RWPE1 (cell line): ENCODE measurements around the gene PRKCH.
"Not testable (repeated sequence)": the region's sequence is repeated elsewhere in the genome, so short reads cannot be mapped to it uniquely, and the experiment has no call there.

ENCODE experiments used
- CTCF ChIA-PET: fragments of 350-600 bp; sonication (Branson Sonifier 250); formaldehyde crosslinking; extraction: SDS; loops from one replicate; lab custom pipeline; 2021; lab: Yijun Ruan, JAX
- POLR2A ChIA-PET: fragments of 400-600 bp; formaldehyde crosslinking; extraction: SDS; loops from one replicate; lab custom pipeline; 2020; ENCODE audit warnings: antibody characterized with exemption; ENCODE audit not compliant: low non-redundant PET; lab: Yijun Ruan, JAX
- DNase-seq: peaks from one replicate; pipeline ENCODE4 v3.0.0; 2012; ENCODE audit warnings: low spot score
- H3K27ac ChIP-seq: fragments of 450-650 bp; 2 replicates; pipeline ENCODE4 v1.5.1; 2017
- CTCF ChIP-seq: fragments of 450-650 bp; conservative IDR thresholded peaks from 2 replicates; pipeline ENCODE4 v1.5.1; 2017; ENCODE audit warnings: low read depth, mild to moderate bottlenecking

The PRKCH gene

GRCh38 chr14:61462566-61463193 is 141.3 kb downstream of the PRKCH start:
- POLR2A ChIA-PET = no interaction called here
- peak overlapping the region; percentile 62 for H3K27ac ChIP-seq
- DNase-seq = peak; percentile 70
- no peak for TF ChIP-seq CTCF
- CTCF ChIA-PET = interaction anchor here (0.6 to 1.3 kb wide), 2 partner anchors 335 to 374 kb away, joined by 3 read pairs; no protein-coding TSS in a partner anchor

- ChIA-PET CTCF (no interaction called here), POLR2A (no interaction called here)
- DNase-seq = no peak
- no peak overlapping the region for H3K27ac ChIP-seq
- TF ChIP-seq CTCF = no peak
Observed at GRCh38 chr14:61463664-61464285, 142.4 kb downstream of the PRKCH start.

GRCh38 chr14:61464539-61465320 is 143.4 kb downstream of the PRKCH start:
- POLR2A ChIA-PET, CTCF ChIA-PET, H3K27ac ChIP-seq, DNase-seq: not testable (repeated sequence)

- TF ChIP-seq CTCF = no peak
- CTCF ChIA-PET = no interaction called here
- peak; percentile 87 for DNase-seq
- peak overlapping the region; percentile 85 for H3K27ac ChIP-seq
- POLR2A ChIA-PET = no interaction called here
Observed at GRCh38 chr14:61466249-61466904, 145.0 kb downstream of the PRKCH start.

GRCh38 chr14:61466905-61467280 is 145.5 kb downstream of the PRKCH start:
- ChIA-PET CTCF (no interaction called here), POLR2A (no interaction called here)
- peak overlapping the region; percentile 85 for H3K27ac ChIP-seq
- no peak for DNase-seq
- TF ChIP-seq CTCF = no peak

- ChIA-PET POLR2A (no interaction called here), CTCF (no interaction called here)
- peak overlapping the region; percentile 85 for H3K27ac ChIP-seq
- no peak for TF ChIP-seq CTCF
- no peak for DNase-seq
Observed at GRCh38 chr14:61467296-61467695, 145.9 kb downstream of the PRKCH start.
